NB4 (cell line): ENCODE results near the gene ZFYVE28.

Experiments used
- DNase-seq: peaks from one replicate; pipeline ENCODE4 v3.0.0; 2010; ENCODE audit warnings: low read depth
- H3K4me3 ChIP-seq: one replicate; pipeline ENCODE4 v1.5.1; 2011; ENCODE audit warnings: mild to moderate bottlenecking, low read depth, low read length, moderate library complexity
- MYC ChIP-seq: IDR thresholded peaks from 2 replicates; pipeline ENCODE4 v1.6.1; 2011; ENCODE audit warnings: low read depth, low read length
- POLR2A ChIP-seq: IDR thresholded peaks from 2 replicates; pipeline ENCODE4 v1.6.1; 2011; ENCODE audit warnings: mild to moderate bottlenecking; ENCODE audit not compliant: insufficient read length; ENCODE audit errors: extremely low read depth
- TF ChIP-seq, protein P1 (sequence below): IDR thresholded peaks from one replicate; pipeline ENCODE4 v1.5.1; 2012; ENCODE audit warnings: low read depth, low read length
- TF ChIP-seq, protein P2 (sequence below): IDR thresholded peaks from 2 replicates; pipeline ENCODE4 v1.6.1; 2011; ENCODE audit warnings: low read depth, low read length

The ZFYVE28 gene

GRCh38 chr4:2273221-2273620 lies 145.2 kb downstream of the ZFYVE28 start:
- DNase-seq, result no peak
- H3K4me3 ChIP-seq, result no peak overlapping the region
- TF ChIP-seq POLR2A (no peak), MYC (no peak)
- TF ChIP-seq, protein P1, sequence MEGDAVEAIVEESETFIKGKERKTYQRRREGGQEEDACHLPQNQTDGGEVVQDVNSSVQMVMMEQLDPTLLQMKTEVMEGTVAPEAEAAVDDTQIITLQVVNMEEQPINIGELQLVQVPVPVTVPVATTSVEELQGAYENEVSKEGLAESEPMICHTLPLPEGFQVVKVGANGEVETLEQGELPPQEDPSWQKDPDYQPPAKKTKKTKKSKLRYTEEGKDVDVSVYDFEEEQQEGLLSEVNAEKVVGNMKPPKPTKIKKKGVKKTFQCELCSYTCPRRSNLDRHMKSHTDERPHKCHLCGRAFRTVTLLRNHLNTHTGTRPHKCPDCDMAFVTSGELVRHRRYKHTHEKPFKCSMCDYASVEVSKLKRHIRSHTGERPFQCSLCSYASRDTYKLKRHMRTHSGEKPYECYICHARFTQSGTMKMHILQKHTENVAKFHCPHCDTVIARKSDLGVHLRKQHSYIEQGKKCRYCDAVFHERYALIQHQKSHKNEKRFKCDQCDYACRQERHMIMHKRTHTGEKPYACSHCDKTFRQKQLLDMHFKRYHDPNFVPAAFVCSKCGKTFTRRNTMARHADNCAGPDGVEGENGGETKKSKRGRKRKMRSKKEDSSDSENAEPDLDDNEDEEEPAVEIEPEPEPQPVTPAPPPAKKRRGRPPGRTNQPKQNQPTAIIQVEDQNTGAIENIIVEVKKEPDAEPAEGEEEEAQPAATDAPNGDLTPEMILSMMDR, result no peak
- TF ChIP-seq, protein P2, sequence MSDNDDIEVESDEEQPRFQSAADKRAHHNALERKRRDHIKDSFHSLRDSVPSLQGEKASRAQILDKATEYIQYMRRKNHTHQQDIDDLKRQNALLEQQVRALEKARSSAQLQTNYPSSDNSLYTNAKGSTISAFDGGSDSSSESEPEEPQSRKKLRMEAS, result no peak

DNA sequence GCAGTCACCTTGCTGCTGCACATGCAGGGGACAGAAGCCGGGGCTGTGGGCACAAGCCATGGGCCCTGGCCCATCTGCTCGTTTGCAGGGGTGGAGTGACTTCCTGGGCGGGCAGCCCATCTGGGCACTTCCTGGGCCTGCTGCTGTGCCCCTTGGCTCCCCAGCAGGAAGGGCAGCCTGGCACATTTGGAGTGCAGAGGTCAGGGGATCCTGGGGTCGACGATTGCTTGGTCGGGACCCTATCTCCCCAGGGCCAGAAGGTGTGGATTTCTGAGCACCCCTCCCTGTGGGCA lies 145.7 kb downstream of the ZFYVE28 start:
- no peak overlapping the region for H3K4me3 ChIP-seq
- DNase-seq, result no peak
- no peak for TF ChIP-seq POLR2A
- TF ChIP-seq, protein P1, result no peak
- TF ChIP-seq MYC, result no peak
- TF ChIP-seq, protein P2, result no peak

- H3K4me3 ChIP-seq, result no peak overlapping the region
- no peak for TF ChIP-seq MYC
- TF ChIP-seq, protein P1, result no peak
- TF ChIP-seq, protein P2, result 0 out of 2 replicates have a peak, but pooled peaks have one; percentile 14
- no peak for DNase-seq
Observed at GRCh38 chr4:2272026-2272827, 146.2 kb downstream of the ZFYVE28 start.

- TF ChIP-seq MYC (no peak), POLR2A (no peak)
- TF ChIP-seq, protein P2, result no peak
- TF ChIP-seq, protein P1, result no peak
- no peak overlapping the region for H3K4me3 ChIP-seq
- DNase-seq, result no peak
Observed at GRCh38 chr4:2271279-2272025, 147.0 kb downstream of the ZFYVE28 start.

DNA sequence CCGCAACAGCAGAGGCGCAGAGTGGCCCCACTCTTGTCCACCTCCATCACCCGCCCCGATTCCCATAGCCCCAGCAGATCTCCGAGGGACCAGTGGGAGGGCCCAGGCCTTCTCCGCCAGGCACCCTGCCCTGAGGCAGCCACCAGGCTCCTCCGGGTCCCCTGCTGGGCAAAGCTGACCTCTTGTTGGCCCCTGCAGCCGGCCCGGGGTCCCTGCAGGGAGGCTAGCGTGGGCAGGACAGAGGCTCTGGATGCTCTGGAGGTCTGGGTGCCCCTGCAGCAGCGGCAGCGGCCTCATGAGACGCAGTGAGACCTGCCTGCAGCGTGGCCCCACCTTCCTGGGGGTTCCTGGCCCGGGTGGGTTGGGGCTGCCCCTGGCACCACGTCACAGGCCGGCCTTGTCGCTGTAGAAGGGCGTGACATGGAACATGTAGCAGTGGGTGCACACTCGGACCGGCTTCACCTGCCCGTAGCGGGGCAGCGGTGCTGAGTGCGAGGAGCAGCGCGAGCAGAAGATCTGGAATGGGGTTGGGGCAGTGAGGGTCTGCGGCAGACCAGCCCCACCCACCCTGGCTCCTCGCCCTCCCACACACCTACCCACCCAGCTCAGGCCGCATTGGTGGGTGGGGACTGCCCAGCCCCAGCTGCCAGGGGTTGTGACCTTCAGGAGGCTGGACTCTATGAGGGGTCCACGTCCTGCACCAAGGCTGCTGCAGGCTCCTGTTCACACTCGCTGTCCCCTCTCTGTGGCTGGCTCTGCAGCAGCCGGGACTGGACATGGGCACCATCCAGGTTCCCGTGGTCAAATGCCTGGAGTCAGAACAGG lies 147.9 kb downstream of the ZFYVE28 start:
- no peak overlapping the region for H3K4me3 ChIP-seq
- TF ChIP-seq, protein P1, result no peak
- TF ChIP-seq, protein P2, result no peak
- TF ChIP-seq MYC (no peak), POLR2A (no peak)
- no peak for DNase-seq
